ENCODE data around the gene ARHGAP26. TPM values are rescaled to one million over a fixed set of nuclear protein-coding genes. Genes with fewer than 3 reads are reported as not detected.

The ARHGAP26 gene
- total and polyA plus RNA-seq, 2 donors (not counting 3 experiments of a cell fraction or from before 2014, with no cell fraction given): 3.1 to 16.2 TPM

GRCh38 chr5:143190260-143190810 is 420.2 kb downstream of the ARHGAP26 start:
- H3K36me3 ChIP-seq (ENCODE audit: control insufficient read depth in 2 of 2, extremely low read depth in 1 of 2, insufficient read depth in 2 of 2, low read length in 2 of 2): no peaks in the 10 kb centered on the region
- no peak overlapping the region for H3K4me2 ChIP-seq (ENCODE audit: insufficient read depth, low read length)
- no peaks in the 10 kb centered on the region for H3K79me2 ChIP-seq (ENCODE audit: control insufficient read depth, insufficient read depth, low read length)
- no peaks in the 10 kb centered on the region for H3K9me3 ChIP-seq (replicated peaks; ENCODE audit: control insufficient read depth, insufficient read depth, low read length)
- no peaks in the 10 kb centered on the region for H3K4me1 ChIP-seq (ENCODE audit: control insufficient read depth, extremely low read depth, insufficient read depth, low read length)
- H2AFZ ChIP-seq (ENCODE audit: low read depth, low read length): no peak overlapping the region
- H3K4me3 ChIP-seq (replicated peaks in 1 of 3; ENCODE audit: insufficient read depth in 1 of 3, low read depth in 1 of 3, low read length in 3 of 3): no peak overlapping the region
- no peaks in the 10 kb centered on the region for H3K27me3 ChIP-seq (ENCODE audit: control insufficient read depth in 2 of 2, insufficient read depth in 2 of 2, low read length in 2 of 2)
- FAIRE-seq (no peak), DNase-seq (ENCODE audit: low read depth, low spot score) (no peak)
- ChIA-PET CTCF (interaction anchor here (1.4 kb wide), 1 partner anchor 9 kb away, joined by 4 read pairs; no protein-coding TSS in a partner anchor), POLR2A (no interaction called here)
- intact Hi-C loops (cut with micrococcal nuclease) (no loop called here), dilution Hi-C loops (cut with MboI; ENCODE audit: extremely low pct_ligation_motif_present, low sequenced_read_pairs) (no loop called here)
- no peaks in the 10 kb centered on the region for H3K9me1 ChIP-seq (replicated peaks; ENCODE audit: control insufficient read depth, extremely low read depth, insufficient read depth, low read length)
- no peak for TF ChIP-seq MYC (IDR thresholded peaks at IDR 0.05; ENCODE audit: low read depth, low read length)
- no peak for TF ChIP-seq MAX (IDR thresholded peaks at IDR 0.05; ENCODE audit: insufficient read depth, insufficient read length)
- no peak for TF ChIP-seq CTCF (IDR thresholded peaks at IDR 0.05; ENCODE audit: extremely low read depth in 1 of 2, insufficient read depth in 1 of 2, low read depth in 1 of 2, low read length in 2 of 2)
- no peak for TF ChIP-seq FOS (IDR thresholded peaks at IDR 0.05; ENCODE audit: borderline replicate concordance, insufficient read depth, low read length)
- no peak for TF ChIP-seq POLR2A (IDR thresholded peaks at IDR 0.05; ENCODE audit: low read depth, low read length)
- no peak for TF ChIP-seq EZH2 (IDR thresholded peaks at IDR 0.05; ENCODE audit: borderline replicate concordance, low read depth, low read length, severe bottlenecking)
- no peak overlapping the region for H3K9ac ChIP-seq (replicated peaks; ENCODE audit: extremely low read depth, insufficient read depth, low read length)
- no peaks in the 10 kb centered on the region for H4K20me1 ChIP-seq (replicated peaks; ENCODE audit: control insufficient read depth, extremely low read depth, insufficient read depth, low read length)
- no TSS peak for BruUV-seq (replicated peaks)
- H3K27ac ChIP-seq (ENCODE audit: insufficient read depth, low read depth, low read length): no peak overlapping the region
